ENCODE data around the gene ABCG2.

The ABCG2 gene

DNA sequence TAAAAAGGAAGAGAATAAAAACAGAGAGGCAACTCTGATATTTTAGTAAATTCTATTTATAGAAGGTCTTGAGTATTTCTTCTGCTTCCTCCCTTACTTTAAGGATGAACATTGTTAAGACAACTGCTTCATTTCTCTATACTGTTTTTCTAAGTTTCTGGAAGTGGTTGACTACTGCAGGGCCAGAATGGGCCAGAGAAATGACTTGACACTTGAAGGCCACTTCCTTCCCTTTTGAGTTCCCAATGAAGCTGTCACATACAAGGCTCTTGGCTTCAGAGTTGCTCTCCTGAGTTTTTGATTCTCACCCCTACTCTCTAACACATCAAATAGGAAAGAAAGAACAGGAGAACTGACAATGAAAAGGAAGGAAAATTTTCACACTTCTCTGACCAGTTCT, 113.4 kb downstream of the ABCG2 start:
- no peaks in the 10 kb centered on the region; the same call in 1 of the 2 replicates for H3K36me3 ChIP-seq (ENCODE audit: insufficient read depth)
- no peaks in the 10 kb centered on the region for H3K27me3 ChIP-seq (ENCODE audit: insufficient read depth, low read depth)
- no peak overlapping the region for H3K4me2 ChIP-seq
- no peak overlapping the region for H3K4me3 ChIP-seq (IDR thresholded peaks at IDR 0.05; ENCODE audit: insufficient read depth, low read depth, low read length)
- H4K20me1 ChIP-seq (ENCODE audit: insufficient read depth), result no peaks in the 10 kb centered on the region
- H3K9ac ChIP-seq, result no peak overlapping the region
- H2AFZ ChIP-seq (ENCODE audit: low read depth), result no peak overlapping the region
- TF ChIP-seq, protein P1, sequence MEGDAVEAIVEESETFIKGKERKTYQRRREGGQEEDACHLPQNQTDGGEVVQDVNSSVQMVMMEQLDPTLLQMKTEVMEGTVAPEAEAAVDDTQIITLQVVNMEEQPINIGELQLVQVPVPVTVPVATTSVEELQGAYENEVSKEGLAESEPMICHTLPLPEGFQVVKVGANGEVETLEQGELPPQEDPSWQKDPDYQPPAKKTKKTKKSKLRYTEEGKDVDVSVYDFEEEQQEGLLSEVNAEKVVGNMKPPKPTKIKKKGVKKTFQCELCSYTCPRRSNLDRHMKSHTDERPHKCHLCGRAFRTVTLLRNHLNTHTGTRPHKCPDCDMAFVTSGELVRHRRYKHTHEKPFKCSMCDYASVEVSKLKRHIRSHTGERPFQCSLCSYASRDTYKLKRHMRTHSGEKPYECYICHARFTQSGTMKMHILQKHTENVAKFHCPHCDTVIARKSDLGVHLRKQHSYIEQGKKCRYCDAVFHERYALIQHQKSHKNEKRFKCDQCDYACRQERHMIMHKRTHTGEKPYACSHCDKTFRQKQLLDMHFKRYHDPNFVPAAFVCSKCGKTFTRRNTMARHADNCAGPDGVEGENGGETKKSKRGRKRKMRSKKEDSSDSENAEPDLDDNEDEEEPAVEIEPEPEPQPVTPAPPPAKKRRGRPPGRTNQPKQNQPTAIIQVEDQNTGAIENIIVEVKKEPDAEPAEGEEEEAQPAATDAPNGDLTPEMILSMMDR (conservative IDR thresholded peaks at IDR 0.05; ENCODE audit: low read depth, low read length), result no peak
- no peaks in the 10 kb centered on the region for H3K79me2 ChIP-seq (ENCODE audit: insufficient read depth, low read depth)
- H3K27ac ChIP-seq, result no peak overlapping the region
- H3K4me1 ChIP-seq (ENCODE audit: low read depth, poor library complexity, severe bottlenecking), result no peaks in the 10 kb centered on the region

DNA sequence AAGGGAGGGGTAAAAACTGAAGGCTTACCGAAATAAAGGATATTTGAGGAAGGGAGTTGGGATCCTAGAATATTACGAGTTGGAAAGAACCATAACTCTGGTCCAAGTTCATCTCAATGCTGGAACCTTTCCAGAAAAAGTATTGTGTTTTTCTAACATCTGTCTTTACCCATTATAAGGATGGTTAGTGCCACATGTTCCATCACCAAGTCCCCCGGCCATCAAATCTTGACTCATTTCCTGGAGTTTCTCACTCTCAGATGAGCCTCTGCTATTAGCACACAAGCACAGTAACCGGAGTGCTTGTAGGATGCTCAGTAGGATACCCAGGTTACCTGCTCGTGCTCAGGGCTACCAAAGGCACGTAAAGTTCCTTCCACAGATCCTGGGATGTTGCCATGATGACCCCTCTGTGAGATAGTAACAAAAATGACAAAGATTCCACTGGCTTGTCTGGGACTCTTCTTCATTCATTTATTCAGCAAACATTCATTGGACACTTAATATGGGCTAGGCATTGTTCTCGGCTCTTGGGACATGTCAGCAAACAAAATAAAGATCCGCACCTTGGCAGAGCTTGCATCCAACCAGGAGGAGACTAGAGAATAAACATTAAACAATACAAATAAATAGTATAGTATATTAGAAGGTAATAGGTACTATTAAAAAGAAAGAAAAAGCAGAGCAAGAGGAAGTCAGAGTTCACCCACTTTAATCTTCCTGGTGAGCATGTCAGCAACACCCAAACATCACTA, 114.7 kb downstream of the ABCG2 start:
- Histone ChIP-seq H3K27me3 (ENCODE audit: insufficient read depth, low read depth) (no peaks in the 10 kb centered on the region), H3K79me2 (ENCODE audit: insufficient read depth, low read depth) (no peaks in the 10 kb centered on the region), H3K27ac (no peak overlapping the region), H2AFZ (ENCODE audit: low read depth) (no peak overlapping the region), H3K4me2 (no peak overlapping the region), H3K4me3 (IDR thresholded peaks at IDR 0.05; ENCODE audit: insufficient read depth, low read depth, low read length) (no peak overlapping the region), H3K4me1 (ENCODE audit: low read depth, poor library complexity, severe bottlenecking) (no peaks in the 10 kb centered on the region), H4K20me1 (ENCODE audit: insufficient read depth) (no peaks in the 10 kb centered on the region), H3K36me3 (ENCODE audit: insufficient read depth) (no peaks in the 10 kb centered on the region; the same call in 1 of the 2 replicates), H3K9ac (no peak overlapping the region)
- TF ChIP-seq, protein P1 (conservative IDR thresholded peaks at IDR 0.05; ENCODE audit: low read depth, low read length), result no peak

DNA sequence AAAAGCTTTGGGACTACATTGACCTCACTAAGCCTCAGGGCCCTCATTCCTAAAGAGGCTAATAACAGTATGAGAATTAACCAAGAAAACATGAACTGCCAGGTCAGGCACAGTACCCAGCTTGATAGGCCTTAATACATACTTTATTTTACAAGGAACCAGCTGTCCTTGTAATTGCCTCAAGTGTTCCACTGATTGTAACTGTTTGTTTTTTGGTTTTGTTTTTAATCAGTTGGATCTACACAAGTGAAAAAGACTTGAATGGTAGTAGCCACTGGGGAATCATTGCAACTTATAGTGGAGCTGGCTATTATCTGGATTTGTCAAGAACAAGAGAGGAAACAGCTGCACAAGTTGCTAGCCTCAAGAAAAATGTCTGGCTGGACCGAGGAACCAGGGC, 115.4 kb downstream of the ABCG2 start:
- H3K9ac ChIP-seq, result no peak overlapping the region
- H3K27ac ChIP-seq, result no peak overlapping the region
- H4K20me1 ChIP-seq (ENCODE audit: insufficient read depth), result no peaks in the 10 kb centered on the region
- H3K4me1 ChIP-seq (ENCODE audit: low read depth, poor library complexity, severe bottlenecking), result no peaks in the 10 kb centered on the region
- H2AFZ ChIP-seq (ENCODE audit: low read depth), result no peak overlapping the region
- no peaks in the 10 kb centered on the region; the same call in 1 of the 2 replicates for H3K36me3 ChIP-seq (ENCODE audit: insufficient read depth)
- no peak overlapping the region for H3K4me3 ChIP-seq (IDR thresholded peaks at IDR 0.05; ENCODE audit: insufficient read depth, low read depth, low read length)
- TF ChIP-seq, protein P1 (conservative IDR thresholded peaks at IDR 0.05; ENCODE audit: low read depth, low read length), result no peak
- H3K79me2 ChIP-seq (ENCODE audit: insufficient read depth, low read depth), result no peaks in the 10 kb centered on the region
- H3K27me3 ChIP-seq (ENCODE audit: insufficient read depth, low read depth), result no peaks in the 10 kb centered on the region
- no peak overlapping the region for H3K4me2 ChIP-seq

DNA sequence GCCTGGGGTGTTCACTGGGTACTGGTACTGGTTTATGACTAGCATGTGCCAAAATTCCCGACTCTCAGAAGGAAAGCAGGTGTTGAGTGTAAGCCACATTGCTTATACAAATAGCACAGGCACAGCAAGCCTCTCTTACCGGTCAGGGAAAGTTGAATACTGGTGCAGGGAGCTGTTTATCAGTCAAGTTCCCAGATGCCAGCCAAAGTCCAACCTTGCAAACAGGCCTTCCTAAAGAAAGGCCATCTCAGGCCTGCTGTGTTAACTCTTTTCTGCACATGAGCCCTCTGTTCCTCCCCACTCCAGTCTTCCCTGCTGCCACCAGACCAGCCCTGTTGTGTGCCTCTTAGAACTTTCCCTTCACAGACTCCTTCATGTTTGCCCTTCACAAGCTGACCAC, 116.8 kb downstream of the ABCG2 start:
- TF ChIP-seq, protein P1 (conservative IDR thresholded peaks at IDR 0.05; ENCODE audit: low read depth, low read length), result no peak
- H3K36me3 ChIP-seq (ENCODE audit: insufficient read depth), result no peaks in the 10 kb centered on the region; the same call in 1 of the 2 replicates
- no peak overlapping the region for H3K27ac ChIP-seq

More for the DNA sequence above, 116.8 kb downstream of the ABCG2 start:
- no peak overlapping the region for H3K9ac ChIP-seq
- H3K27me3 ChIP-seq (ENCODE audit: insufficient read depth, low read depth), result no peaks in the 10 kb centered on the region
- no peak overlapping the region for H2AFZ ChIP-seq (ENCODE audit: low read depth)
- no peaks in the 10 kb centered on the region for H3K79me2 ChIP-seq (ENCODE audit: insufficient read depth, low read depth)
- no peaks in the 10 kb centered on the region for H3K4me1 ChIP-seq (ENCODE audit: low read depth, poor library complexity, severe bottlenecking)
- H3K4me3 ChIP-seq (IDR thresholded peaks at IDR 0.05; ENCODE audit: insufficient read depth, low read depth, low read length), result no peak overlapping the region
- H4K20me1 ChIP-seq (ENCODE audit: insufficient read depth), result no peaks in the 10 kb centered on the region
- H3K4me2 ChIP-seq, result no peak overlapping the region
